A673 (cell line): ENCODE data around the gene UGT2B11. TPM values are rescaled to one million over a fixed set of nuclear protein-coding genes. Genes with fewer than 3 reads are reported as not detected.
"Not testable (repeated sequence)": the region's sequence is repeated elsewhere in the genome, so short reads cannot be mapped to it uniquely, and the experiment has no call there.

Source experiments
- BruUV-seq: library from RNA; stranded (reverse); fragments of 400-500 nt; replicated peaks from 2 replicates; lab custom pipeline; 2021; lab: Mats Ljungman, UMichigan
- CTCF ChIA-PET: fragments of 300-600 bp; sonication (Branson Sonifier 250); formaldehyde crosslinking; loops from one replicate; lab custom pipeline; 2022; ENCODE audit warnings: antibody characterized with exemption; lab: Charles Lee
- POLR2A ChIA-PET: fragments of 300-600 bp; sonication (Branson Sonifier 250); formaldehyde crosslinking; loops from one replicate; lab custom pipeline; 2022; ENCODE audit warnings: antibody characterized with exemption; ENCODE audit not compliant: low non-redundant PET; lab: Charles Lee
- DNase-seq: peaks from one replicate; pipeline ENCODE4 v3.0.0-alpha.2; 2015; ENCODE audit warnings: low spot score
- H3K27ac ChIP-seq: fragments of 200-600 bp; sonication (generic); 2 replicates; pipeline ENCODE4 v1.5.1; 2016; ENCODE audit warnings: mixed run types, low read depth, mild to moderate bottlenecking, mixed read lengths, antibody characterized with exemption, low read length; ENCODE audit not compliant: poor library complexity, severe bottlenecking
- H3K27me3 ChIP-seq: fragments of 200-600 bp; sonication (generic); replicated peaks from 2 replicates; pipeline ENCODE4 v1.6.1; 2017; ENCODE audit warnings: mixed run types, low read depth, mild to moderate bottlenecking, mixed read lengths, antibody characterized with exemption, low read length; ENCODE audit not compliant: insufficient read depth, poor library complexity
- H3K36me3 ChIP-seq: fragments of 200-600 bp; sonication (generic); 2 replicates; pipeline ENCODE4 v1.6.1; 2016; ENCODE audit warnings: mixed run types, mild to moderate bottlenecking, mixed read lengths, antibody characterized with exemption, low read length; ENCODE audit not compliant: insufficient read depth, poor library complexity, severe bottlenecking
- H3K4me1 ChIP-seq: fragments of 200-600 bp; sonication (generic); 2 replicates; pipeline ENCODE4 v1.6.1; 2017; ENCODE audit warnings: mixed run types, mild to moderate bottlenecking, mixed read lengths, antibody characterized with exemption, low read length; ENCODE audit not compliant: insufficient read depth, poor library complexity, severe bottlenecking
- H3K4me3 ChIP-seq: fragments of 200-600 bp; sonication (generic); 2 replicates; pipeline ENCODE4 v1.5.1; 2016; ENCODE audit warnings: low read depth, mixed run types, mild to moderate bottlenecking, mixed read lengths, low read length; ENCODE audit not compliant: poor library complexity, severe bottlenecking
- H3K9me3 ChIP-seq: fragments of 200-600 bp; sonication (generic); 2 replicates; pipeline ENCODE4 v1.6.1; 2016; ENCODE audit warnings: mixed run types, low read depth, mild to moderate bottlenecking, mixed read lengths, antibody characterized with exemption, low read length; ENCODE audit not compliant: poor library complexity, severe bottlenecking
- CTCF ChIP-seq: fragments of 300-800, 200-600 bp; sonication (generic); conservative IDR thresholded peaks from 2 replicates; pipeline ENCODE4 v1.5.1; 2017; ENCODE audit warnings: low read depth, mild to moderate bottlenecking, antibody characterized with exemption, low read length, moderate library complexity, mixed read lengths
- intact Hi-C: fragments of 100-400 bp; cut with micrococcal nuclease; formaldehyde crosslinking; loops from one replicate; pipeline ENCODE4 v1.10.0; 2022; ENCODE audit not compliant: unreplicated experiment
- total RNA-seq: library from RNA; stranded (reverse); gene quantifications from 2 replicates; pipeline ENCODE4 v1.2.3, GENCODE V29; 2021

UGT2B11 gene
- total RNA-seq, 1 experiment from 2014 or later: not detected

- H3K36me3 ChIP-seq, BruUV-seq, H3K27me3 ChIP-seq, intact Hi-C loops, H3K9me3 ChIP-seq, H3K4me3 ChIP-seq, H3K27ac ChIP-seq, POLR2A ChIA-PET, DNase-seq, H3K4me1 ChIP-seq, CTCF ChIA-PET: not testable (repeated sequence)
Observed at GRCh38 chr4:69190621-69191020, 23.9 kb downstream of the UGT2B11 start.

- BruUV-seq, POLR2A ChIA-PET, H3K36me3 ChIP-seq, intact Hi-C loops, H3K27ac ChIP-seq, H3K4me1 ChIP-seq, H3K4me3 ChIP-seq, H3K27me3 ChIP-seq, DNase-seq, H3K9me3 ChIP-seq, CTCF ChIA-PET: not testable (repeated sequence)
Observed at GRCh38 chr4:69181519-69182169, 32.9 kb downstream of the UGT2B11 start.

GRCh38 chr4:69179817-69180216, 34.7 kb downstream of the UGT2B11 start:
- intact Hi-C loops, H3K4me1 ChIP-seq, DNase-seq, H3K9me3 ChIP-seq, H3K36me3 ChIP-seq, H3K27me3 ChIP-seq, CTCF ChIA-PET, BruUV-seq, H3K27ac ChIP-seq, H3K4me3 ChIP-seq, POLR2A ChIA-PET: not testable (repeated sequence)

GRCh38 chr4:69178751-69179205, 35.8 kb downstream of the UGT2B11 start:
- H3K4me1 ChIP-seq, BruUV-seq, POLR2A ChIA-PET, H3K9me3 ChIP-seq, DNase-seq, H3K27me3 ChIP-seq, H3K36me3 ChIP-seq, intact Hi-C loops, H3K4me3 ChIP-seq, CTCF ChIA-PET, H3K27ac ChIP-seq: not testable (repeated sequence)

- H3K27ac ChIP-seq, H3K4me3 ChIP-seq, H3K9me3 ChIP-seq, H3K27me3 ChIP-seq, H3K4me1 ChIP-seq, intact Hi-C loops, H3K36me3 ChIP-seq, POLR2A ChIA-PET, BruUV-seq: not testable (repeated sequence)
- TF ChIP-seq CTCF: peak; percentile 42
- peak; percentile 37 for DNase-seq
- CTCF ChIA-PET: interaction anchor here (0.7 kb wide), 1 partner anchor 423 kb away, joined by 3 read pairs; no protein-coding TSS in a partner anchor
Observed at GRCh38 chr4:69170233-69171134, 44.1 kb downstream of the UGT2B11 start.

GRCh38 chr4:69169171-69169570, 45.4 kb downstream of the UGT2B11 start:
- DNase-seq, H3K4me1 ChIP-seq, H3K27me3 ChIP-seq, H3K36me3 ChIP-seq, POLR2A ChIA-PET, H3K9me3 ChIP-seq, CTCF ChIA-PET, H3K4me3 ChIP-seq, H3K27ac ChIP-seq, BruUV-seq: not testable (repeated sequence)
- intact Hi-C loops: loop anchor here (5.0 kb wide), 1 partner anchor 107 kb away; no protein-coding TSS in a partner anchor
